HEK293 (cell line): Measurements from ENCODE around the gene ZBTB43.

ENCODE experiments used
- CTCF ChIA-PET: fragments of 350-600 bp; formaldehyde crosslinking; extraction: SDS; loops from one replicate; lab custom pipeline; 2021; ENCODE audit warnings: antibody characterized with exemption; lab: Yijun Ruan, JAX
- POLR2A ChIA-PET: fragments of 300-600 bp; formaldehyde crosslinking; extraction: SDS; loops from one replicate; lab custom pipeline; 2020; ENCODE audit warnings: antibody characterized with exemption, inconsistent platforms; lab: Yijun Ruan, JAX
- H3K27ac ChIP-seq: fragments of 200-500 bp; sonication (Bioruptor generic); 2 replicates; pipeline ENCODE4 v1.5.1; 2014; ENCODE audit warnings: low read depth, low read length, control low read depth, inconsistent platforms; ENCODE audit errors: extremely low read depth
- H3K36me3 ChIP-seq, 2 experiments: fragments of 200-500 bp in 1 of 2; sonication (Bioruptor generic) in 1 of 2; 1 replicate in 1 of 2; 2 replicates in 1 of 2; pipeline ENCODE4 v1.5.1; 2014 to 2017; ENCODE audit warnings: inconsistent platforms in 2 of 2, low read length in 2 of 2; ENCODE audit not compliant: control insufficient read depth in 2 of 2, insufficient read depth in 1 of 2
- H3K4me1 ChIP-seq: fragments of 200-500 bp; sonication (Bioruptor generic); 2 replicates; pipeline ENCODE4 v1.5.1; 2014; ENCODE audit warnings: mild to moderate bottlenecking, low read length, inconsistent platforms; ENCODE audit not compliant: control insufficient read depth, insufficient read depth
- H3K4me3 ChIP-seq: 2 replicates; pipeline ENCODE4 v1.5.1; 2011; ENCODE audit warnings: low read depth, mild to moderate bottlenecking, control low read depth, low read length, moderate library complexity
- H3K9me3 ChIP-seq: fragments of 200-500 bp; sonication (Bioruptor generic); 2 replicates; pipeline ENCODE4 v1.5.1; 2014; ENCODE audit warnings: low read depth, low read length, inconsistent platforms; ENCODE audit not compliant: control insufficient read depth, insufficient read depth
- ATF2 ChIP-seq: fragments of 450-650 bp; formaldehyde crosslinking; IDR thresholded peaks from 2 replicates; pipeline ENCODE4 v1.5.1; 2016; ENCODE audit warnings: missing biosample characterization, missing genetic modification characterization, low read depth
- BCL11A ChIP-seq: fragments of 450-650 bp; formaldehyde crosslinking; IDR thresholded peaks from 2 replicates; pipeline ENCODE4 v1.5.1; 2016; ENCODE audit warnings: low read depth, missing biosample characterization, missing genetic modification characterization
- CTCF ChIP-seq: fragments of 450-650 bp; formaldehyde crosslinking; IDR thresholded peaks from 2 replicates; pipeline ENCODE4 v1.5.1; 2016; ENCODE audit warnings: missing biosample characterization, missing genetic modification characterization
- FEZF1 ChIP-seq: fragments of 450-650 bp; formaldehyde crosslinking; IDR thresholded peaks from 2 replicates; pipeline ENCODE4 v1.5.1; 2016; ENCODE audit warnings: missing biosample characterization, missing genetic modification characterization
- GLI2 ChIP-seq: fragments of 450-650 bp; formaldehyde crosslinking; IDR thresholded peaks from 2 replicates; pipeline ENCODE4; 2017; ENCODE audit warnings: missing biosample characterization, missing genetic modification characterization, low read depth, borderline replicate concordance
- GLIS1 ChIP-seq: fragments of 450-650 bp; formaldehyde crosslinking; IDR thresholded peaks from 2 replicates; pipeline ENCODE4 v1.5.1; 2016; ENCODE audit warnings: missing biosample characterization, missing genetic modification characterization
- KLF16 ChIP-seq: fragments of 450-650 bp; formaldehyde crosslinking; IDR thresholded peaks from 2 replicates; pipeline ENCODE4 v1.5.1; 2017; ENCODE audit warnings: missing biosample characterization, missing genetic modification characterization
- ZBTB17 ChIP-seq: fragments of 450-650 bp; formaldehyde crosslinking; IDR thresholded peaks from 2 replicates; pipeline ENCODE4 v1.5.1; 2016; ENCODE audit warnings: missing biosample characterization, missing genetic modification characterization
- ZBTB26 ChIP-seq: fragments of 450-650 bp; formaldehyde crosslinking; optimal IDR thresholded peaks from 2 replicates; pipeline ENCODE3; 2016; ENCODE audit warnings: missing biosample characterization, mild to moderate bottlenecking, missing genetic modification characterization
- ZNF10 ChIP-seq: fragments of 450-650 bp; formaldehyde crosslinking; IDR thresholded peaks from 2 replicates; pipeline ENCODE4 v1.5.1; 2017; ENCODE audit warnings: missing biosample characterization, missing genetic modification characterization
- ZNF157 ChIP-seq: fragments of 450-650 bp; formaldehyde crosslinking; IDR thresholded peaks from 2 replicates; pipeline ENCODE4 v1.5.1; 2016; ENCODE audit warnings: missing biosample characterization, missing genetic modification characterization
- ZNF169 ChIP-seq: fragments of 450-650 bp; formaldehyde crosslinking; IDR thresholded peaks from 2 replicates; pipeline ENCODE4 v1.5.1; 2016; ENCODE audit warnings: missing biosample characterization, missing genetic modification characterization
- ZNF184 ChIP-seq: fragments of 450-650 bp; IDR thresholded peaks from 2 replicates; pipeline ENCODE4 v1.5.1; 2018; ENCODE audit warnings: missing biosample characterization, mild to moderate bottlenecking, missing genetic modification characterization
- ZNF341 ChIP-seq: fragments of 450-650 bp; formaldehyde crosslinking; IDR thresholded peaks from 2 replicates; pipeline ENCODE4; 2016; ENCODE audit warnings: low read depth, missing biosample characterization, missing genetic modification characterization
- ZNF354C ChIP-seq: fragments of 450-650 bp; formaldehyde crosslinking; IDR thresholded peaks from 2 replicates; pipeline ENCODE4 v1.5.1; 2016; ENCODE audit warnings: missing biosample characterization, missing genetic modification characterization, low read depth, borderline replicate concordance
- ZNF394 ChIP-seq: fragments of 450-650 bp; formaldehyde crosslinking; IDR thresholded peaks from 2 replicates; pipeline ENCODE4 v1.5.1; 2016; ENCODE audit warnings: missing biosample characterization, missing genetic modification characterization, mild to moderate bottlenecking, moderate library complexity, borderline replicate concordance
- ZNF560 ChIP-seq: fragments of 450-650 bp; formaldehyde crosslinking; IDR thresholded peaks from 2 replicates; pipeline ENCODE4 v1.5.1; 2017; ENCODE audit warnings: missing biosample characterization, missing genetic modification characterization, borderline replicate concordance
- ZNF585B ChIP-seq: fragments of 450-650 bp; formaldehyde crosslinking; IDR thresholded peaks from 2 replicates; pipeline ENCODE4 v1.5.1; 2016; ENCODE audit warnings: missing biosample characterization, missing genetic modification characterization
- ZNF629 ChIP-seq: fragments of 450-650 bp; formaldehyde crosslinking; IDR thresholded peaks from 2 replicates; pipeline ENCODE4 v1.5.1; 2017; ENCODE audit warnings: missing biosample characterization, missing genetic modification characterization
- ZNF645 ChIP-seq: fragments of 450-650 bp; formaldehyde crosslinking; IDR thresholded peaks from 2 replicates; pipeline ENCODE4; 2016; ENCODE audit warnings: missing biosample characterization, missing genetic modification characterization
- ZNF654 ChIP-seq: fragments of 450-650 bp; formaldehyde crosslinking; IDR thresholded peaks from 2 replicates; pipeline ENCODE4 v1.5.1; 2016; ENCODE audit warnings: low read depth, missing biosample characterization, missing genetic modification characterization
- ZNF701 ChIP-seq: fragments of 450-650 bp; formaldehyde crosslinking; IDR thresholded peaks from 2 replicates; pipeline ENCODE4 v1.5.1; 2016; ENCODE audit warnings: missing biosample characterization, missing genetic modification characterization
- ZNF747 ChIP-seq: fragments of 450-650 bp; formaldehyde crosslinking; IDR thresholded peaks from 2 replicates; pipeline ENCODE4 v1.5.1; 2016; ENCODE audit warnings: missing biosample characterization, missing genetic modification characterization
- ZNF776 ChIP-seq: fragments of 450-650 bp; formaldehyde crosslinking; IDR thresholded peaks from 2 replicates; pipeline ENCODE4 v1.5.0; 2017; ENCODE audit warnings: missing biosample characterization, missing genetic modification characterization, borderline replicate concordance
- ZNF791 ChIP-seq: fragments of 450-650 bp; formaldehyde crosslinking; IDR thresholded peaks from 2 replicates; pipeline ENCODE4 v1.5.1; 2016; ENCODE audit warnings: missing biosample characterization, missing genetic modification characterization
- ZNF792 ChIP-seq: fragments of 450-650 bp; formaldehyde crosslinking; IDR thresholded peaks from 2 replicates; pipeline ENCODE4 v1.5.1; 2016; ENCODE audit warnings: missing biosample characterization, missing genetic modification characterization

The ZBTB43 gene

GRCh38 chr9:126880947-126881332, 76.1 kb downstream of the ZBTB43 start (continued):
- TF ChIP-seq CTCF (no peak), ZNF354C (no peak), GLIS1 (tag by site-specific recombination) (no peak), ZNF560 (tag by site-specific recombination) (no peak), ZBTB17 (tag by site-specific recombination) (no peak), ZNF791 (tag by site-specific recombination) (no peak), ZNF629 (tag by site-specific recombination) (no peak), FEZF1 (tag by site-specific recombination) (no peak), ZNF654 (no peak), ZNF747 (tag by site-specific recombination) (no peak), ZNF585B (tag by site-specific recombination) (no peak), ZNF394 (no peak)

GRCh38 chr9:126882746-126883145, 77.9 kb downstream of the ZBTB43 start:
- H3K36me3 ChIP-seq, result peaks cover 0 to 44% of the 10 kb centered on the region in 2 experiments; a peak in 2 of 3 replicates
- no peak overlapping the region for H3K27ac ChIP-seq
- CTCF ChIA-PET, result no interaction called here
- H3K9me3 ChIP-seq, result no peaks in the 10 kb centered on the region
- H3K4me1 ChIP-seq, result no peaks in the 10 kb centered on the region
- POLR2A ChIA-PET, result no interaction called here
- TF ChIP-seq ZNF792 (no peak), ZBTB26 (tag by site-specific recombination) (no peak), ATF2 (no peak), ZNF10 (tag by site-specific recombination) (no peak), ZNF341 (tag by site-specific recombination) (no peak), ZNF157 (tag by site-specific recombination) (no peak), ZNF184 (no peak)
- no peak overlapping the region for H3K4me3 ChIP-seq

GRCh38 chr9:126883636-126884035, 78.8 kb downstream of the ZBTB43 start:
- peaks cover 0 to 44% of the 10 kb centered on the region in 2 experiments; a peak in 1 of 3 replicates for H3K36me3 ChIP-seq
- POLR2A ChIA-PET, result interaction anchor here (0.6 kb wide), 1 partner anchor 171 kb away, joined by 4 read pairs; no protein-coding TSS in a partner anchor
- CTCF ChIA-PET, result interaction anchor here (0.6 kb wide), 1 partner anchor 33 kb away, joined by 6 read pairs; no protein-coding TSS in a partner anchor
- no peak overlapping the region for H3K27ac ChIP-seq
- no peak for TF ChIP-seq GLI2 (tag by site-specific recombination)
- TF ChIP-seq ZNF776 (tag by site-specific recombination), result no peak
- no peak for TF ChIP-seq ZNF645 (tag by site-specific recombination)
- TF ChIP-seq ZBTB17 (tag by site-specific recombination), result peak; percentile 16; the same call in 1 of the 2 replicates
- no peak for TF ChIP-seq ZNF169 (tag by site-specific recombination)
- no peak for TF ChIP-seq BCL11A
- no peak for TF ChIP-seq ZNF701 (tag by site-specific recombination)
- no peak for TF ChIP-seq KLF16 (tag by site-specific recombination)
- H3K9me3 ChIP-seq, result no peaks in the 10 kb centered on the region
- no peak overlapping the region for H3K4me3 ChIP-seq
- no peaks in the 10 kb centered on the region for H3K4me1 ChIP-seq
